HG03469 (cell line): ENCODE results near the gene GTPBP4.

ENCODE experiments used
- ATAC-seq: cut with Tn5 transposase; IDR thresholded peaks from one replicate; pipeline ENCODE4 v1.9.1; 2021; ENCODE audit warnings: mild to moderate bottlenecking, moderate library complexity, moderate number of reproducible peaks; ENCODE audit not compliant: unreplicated experiment

GTPBP4 gene

DNA sequence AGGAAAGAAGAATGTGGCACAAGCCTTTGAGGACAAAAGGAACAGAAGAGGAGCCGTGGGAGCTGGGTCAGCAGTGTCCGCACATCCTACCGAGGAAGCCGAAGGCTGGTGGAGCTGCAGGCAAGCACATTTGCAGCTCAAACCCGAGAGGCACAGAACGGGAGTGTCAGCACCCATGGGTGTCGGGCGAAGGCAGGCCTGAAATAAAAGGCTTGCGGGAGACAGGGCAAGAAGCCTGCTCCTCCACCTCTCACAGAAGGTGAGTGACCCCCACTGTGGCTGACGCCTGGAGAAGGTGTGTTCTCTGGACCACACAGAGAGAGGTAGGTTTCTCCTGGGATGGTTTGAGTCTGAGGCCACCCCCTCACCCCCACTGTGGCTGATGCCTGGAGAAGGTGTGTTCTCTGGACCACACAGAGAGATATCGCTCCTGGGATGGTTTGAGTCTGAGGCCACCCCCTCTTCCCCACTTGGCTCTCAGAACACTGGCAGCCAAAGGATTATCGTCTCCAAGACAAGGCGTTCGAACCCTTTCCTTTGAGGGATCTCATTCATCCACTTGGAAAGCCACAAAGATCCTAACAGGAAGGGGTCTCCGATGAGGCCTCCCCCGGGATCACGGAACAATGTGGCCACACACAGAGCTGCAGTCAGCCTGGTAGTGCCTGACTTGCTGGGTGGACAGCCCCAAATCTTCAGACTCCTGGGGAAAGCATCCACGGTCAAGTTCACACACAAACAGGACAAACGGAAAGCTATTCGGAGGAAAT is 21.6 kb upstream of the GTPBP4 start:
- ATAC-seq, result no peak

GRCh38 chr10:968546-969199 is 19.6 kb upstream of the GTPBP4 start:
- no peak for ATAC-seq

GRCh38 chr10:969473-970150 is 18.6 kb upstream of the GTPBP4 start:
- ATAC-seq, result no peak

GRCh38 chr10:970311-971149 is 17.7 kb upstream of the GTPBP4 start:
- ATAC-seq, result no peak

- ATAC-seq, result no peak
Measured at GRCh38 chr10:971150-971542, 17.1 kb upstream of the GTPBP4 start.

- ATAC-seq, result no peak
Measured at GRCh38 chr10:971613-972012, 16.6 kb upstream of the GTPBP4 start.

- ATAC-seq, result no peak
Measured at GRCh38 chr10:972763-973162, 15.5 kb upstream of the GTPBP4 start.

DNA sequence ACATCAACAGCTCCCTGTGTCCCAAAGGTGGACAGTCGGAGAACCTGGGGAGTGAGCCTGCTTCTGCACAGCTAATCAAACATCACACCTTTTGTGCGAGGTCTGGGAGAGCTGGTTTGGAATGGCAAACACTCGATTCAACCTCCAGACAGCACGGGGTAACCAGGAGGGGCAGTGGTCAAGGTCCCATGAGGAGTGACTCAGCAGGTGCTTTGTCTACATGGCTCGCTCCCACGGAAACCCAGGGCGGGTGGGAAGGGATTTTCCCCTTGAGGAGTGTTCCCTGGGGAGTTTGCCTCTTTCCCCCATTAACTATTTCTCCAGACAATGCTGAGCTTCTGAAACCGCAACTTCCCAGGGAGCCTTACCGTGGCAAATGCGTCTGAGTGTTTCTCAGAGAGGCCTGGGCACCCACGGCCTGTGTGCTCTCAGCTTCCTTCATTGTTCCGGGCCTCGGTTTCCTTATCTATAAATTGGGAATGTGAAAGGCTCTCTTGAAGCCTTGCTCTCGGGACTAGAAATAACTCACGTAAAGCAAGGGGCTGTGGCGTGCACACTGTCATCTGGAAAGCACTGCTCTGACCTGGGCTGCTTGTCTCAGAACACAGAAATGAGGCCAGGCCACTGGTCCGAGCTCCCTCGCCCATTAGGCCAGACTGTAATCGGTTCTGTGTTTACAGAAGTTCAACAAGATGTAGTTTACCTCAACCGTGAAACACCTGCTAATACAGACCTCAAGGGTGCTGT is 14.0 kb upstream of the GTPBP4 start:
- no peak for ATAC-seq

DNA sequence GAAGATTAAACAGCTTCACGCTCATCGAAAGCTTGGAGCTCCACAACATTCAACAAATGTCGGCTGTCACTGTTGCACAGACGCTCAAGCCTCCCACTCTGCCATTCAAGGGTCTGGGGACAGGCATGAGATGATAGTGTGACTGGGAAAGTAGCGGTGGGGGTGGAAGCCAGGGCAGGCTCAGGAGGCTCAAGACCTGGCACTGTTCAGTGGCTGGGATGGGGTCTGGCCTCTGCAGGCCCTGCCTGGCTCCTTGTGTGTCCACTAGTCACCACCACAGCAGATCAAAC is 13.5 kb upstream of the GTPBP4 start:
- ATAC-seq, result no peak

DNA sequence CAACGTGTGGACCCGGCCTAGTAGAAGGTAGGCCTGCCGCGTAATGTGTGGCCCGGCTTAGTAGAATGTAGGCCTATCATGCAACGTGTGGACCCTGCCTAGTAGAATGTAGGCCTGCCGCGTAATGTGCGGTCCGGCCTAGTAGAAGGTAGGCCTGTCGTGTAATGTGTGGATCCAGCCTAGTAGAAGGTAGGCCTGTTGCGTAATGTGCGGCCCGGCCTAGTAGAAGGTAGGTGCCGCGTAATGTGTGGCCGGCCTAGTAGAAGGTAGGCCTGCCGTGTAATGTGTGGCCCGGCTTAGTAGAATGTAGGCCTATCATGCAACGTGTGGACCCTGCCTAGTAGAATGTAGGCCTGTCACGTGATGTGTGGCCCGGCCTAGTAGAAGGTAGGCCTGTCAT is 11.9 kb upstream of the GTPBP4 start:
- no peak for ATAC-seq

GRCh38 chr10:978826-979421 is 9.3 kb upstream of the GTPBP4 start:
- ATAC-seq, result no peak

- no peak for ATAC-seq
Measured at GRCh38 chr10:980468-981093, 7.7 kb upstream of the GTPBP4 start.

GRCh38 chr10:983401-983800 is 4.8 kb upstream of the GTPBP4 start:
- ATAC-seq, result no peak

GRCh38 chr10:983971-984655 is 4.1 kb upstream of the GTPBP4 start:
- ATAC-seq, result no peak

- ATAC-seq, result no peak
Measured at GRCh38 chr10:985361-985760, 2.9 kb upstream of the GTPBP4 start.

DNA sequence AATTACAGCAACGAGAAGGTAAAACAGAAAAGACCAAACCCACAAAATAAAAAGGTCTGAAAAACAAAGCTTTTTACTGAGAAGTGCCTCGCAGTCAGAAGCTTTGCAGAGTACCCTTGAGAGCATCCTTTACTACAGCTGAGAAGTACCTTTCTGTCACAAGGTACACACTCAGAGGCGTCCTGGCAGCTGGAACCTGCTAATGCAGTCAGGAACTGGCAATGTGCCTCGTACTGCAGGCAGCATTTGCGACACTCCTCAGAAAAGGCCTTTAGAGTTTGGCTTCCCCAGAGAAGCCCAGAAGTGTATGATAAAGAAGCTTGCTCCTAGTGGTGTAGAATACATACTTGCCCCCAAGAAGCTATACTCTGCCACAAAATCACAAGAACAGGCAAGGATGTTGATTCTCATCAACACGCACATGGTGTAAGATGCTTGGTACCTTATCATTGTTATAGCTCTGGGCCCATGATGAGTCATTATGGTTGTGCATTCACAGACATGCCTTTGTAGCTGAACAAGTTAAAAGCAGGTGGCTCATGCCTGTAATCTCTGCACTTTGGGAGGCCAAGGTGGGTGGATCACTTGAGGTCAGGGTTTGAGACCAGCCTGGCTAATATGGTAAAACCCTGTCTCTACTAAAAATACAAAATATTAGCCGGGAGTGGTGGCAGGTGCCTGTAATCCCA is 2.0 kb upstream of the GTPBP4 start:
- ATAC-seq, result no peak

GRCh38 chr10:986881-987619 is 1.2 kb upstream of the GTPBP4 start:
- no peak for ATAC-seq

- no peak for ATAC-seq
Measured at GRCh38 chr10:987620-987869, 689 bp upstream of the GTPBP4 start.
